ENCODE measurements around the gene GATAD1. TPM values are rescaled to one million over a fixed set of nuclear protein-coding genes. Genes with fewer than 3 reads are reported as not detected.
A peak's percentile ranks its signal among the peaks of the same experiment; 100 is the strongest.

GATAD1 gene
- total and polyA plus RNA-seq, 2 experiments from 2014 or later: 15.4 to 30.8 TPM

GRCh38 chr7:92478095-92478494, 30.8 kb downstream of the GATAD1 start:
- 0 out of 2 replicates have a peak overlapping the region, but pooled peaks have one; percentile 32 for H3K4me2 ChIP-seq
- H3K4me1 ChIP-seq (ENCODE audit: insufficient read depth): peaks cover 6% of the 10 kb centered on the region; the same call in 1 of the 2 replicates
- H4K20me1 ChIP-seq (replicated peaks; ENCODE audit: insufficient read depth): no peaks in the 10 kb centered on the region
- no peaks in the 10 kb centered on the region for H3K36me3 ChIP-seq (ENCODE audit: insufficient read depth)
- no peaks in the 10 kb centered on the region; the same call in 2 of the 3 replicates for H3K36me3 Mint-ChIP-seq (ENCODE audit: low read depth)
- no peaks in the 10 kb centered on the region for H3K79me2 ChIP-seq (replicated peaks; ENCODE audit: insufficient read depth)
- H3K4me3 Mint-ChIP-seq: no peak overlapping the region
- H3K27ac Mint-ChIP-seq: no peak overlapping the region
- TF ChIP-seq CTCF (conservative IDR thresholded peaks at IDR 0.05; ENCODE audit: low read depth in 2 of 2) (no peak), ZNF114 (CRISPR knock-in tag; IDR thresholded peaks at IDR 0.05) (no peak), NANOG (IDR thresholded peaks at IDR 0.05; ENCODE audit: borderline replicate concordance) (no peak), ZNF462 (CRISPR knock-in tag; IDR thresholded peaks at IDR 0.05) (no peak), CREB1 (CRISPR knock-in tag; IDR thresholded peaks at IDR 0.05; ENCODE audit: low read depth) (no peak), EZH2phosphoT487 (IDR thresholded peaks at IDR 0.05; ENCODE audit: unreplicated experiment) (no peak), EZH2 (IDR thresholded peaks at IDR 0.05; ENCODE audit: low read depth, unreplicated experiment) (no peak), POLR2AphosphoS5 (IDR thresholded peaks at IDR 0.05; ENCODE audit: low read depth) (no peak), ZNF331 (CRISPR knock-in tag; IDR thresholded peaks at IDR 0.05; ENCODE audit: low read depth) (no peak), STAT1 (IDR thresholded peaks at IDR 0.05; ENCODE audit: unreplicated experiment) (no peak), JUNB (IDR thresholded peaks at IDR 0.05; ENCODE audit: unreplicated experiment) (no peak), REST (IDR thresholded peaks at IDR 0.05; ENCODE audit: unreplicated experiment) (no peak)
- no peaks in the 10 kb centered on the region for H3K9me2 ChIP-seq (ENCODE audit: insufficient read depth)
- H3K9me3 Mint-ChIP-seq: no peaks in the 10 kb centered on the region
- H2AFZ ChIP-seq: no peak overlapping the region
- H3K27me3 Mint-ChIP-seq (ENCODE audit: insufficient read depth, low read depth, poor library complexity): peaks cover 6% of the 10 kb centered on the region
- no peaks in the 10 kb centered on the region for H3F3A ChIP-seq (replicated peaks; ENCODE audit: low read depth)
- no peak overlapping the region for H3K27ac ChIP-seq (ENCODE audit: low read depth)
- H3K27me3 ChIP-seq (ENCODE audit: insufficient read depth): no peaks in the 10 kb centered on the region
- H3K4me3 ChIP-seq: no peak overlapping the region
- no peak for ATAC-seq
- H3K4me1 Mint-ChIP-seq: peaks cover 10% of the 10 kb centered on the region
- DNase-seq (ENCODE audit: low spot score): no peak

All from GM23338 (cell line).